Esophagus muscularis mucosa (tissue), 4 donors: ENCODE results near the gene SLF2. TPM values are rescaled to one million over a fixed set of nuclear protein-coding genes. Genes with fewer than 3 reads are reported as not detected.

Experiments used
- DNase-seq: peaks from one replicate; pipeline ENCODE4 v3.0.0-alpha.2; 2017; ENCODE audit errors: extremely low spot score
- H3K27ac ChIP-seq, 4 donors: fragments of 200-600 bp; sonication (generic); replicated peaks in 1 of 4; 1 replicate in 3 of 4; 2 replicates in 1 of 4; pipeline ENCODE4 v1.5.1; 2016 to 2019; ENCODE audit warnings: mild to moderate bottlenecking in 1 of 4
- H3K27me3 ChIP-seq, 4 donors: fragments of 200-600 bp; sonication (generic); one replicate each; pipeline versions ENCODE4 v1.5.1 to v1.6.0; 2016 to 2019
- H3K36me3 ChIP-seq, 4 donors: fragments of 200-600 bp; sonication (generic); one replicate each; pipeline ENCODE4 v1.5.1; 2016 to 2019
- H3K4me1 ChIP-seq, 4 donors: fragments of 200-600 bp; sonication (generic); one replicate each; pipeline ENCODE4 v1.5.1; 2016 to 2019
- H3K4me3 ChIP-seq, 4 donors: fragments of 200-600 bp; sonication (generic); 1 replicate in 2 of 4; 2 replicates in 2 of 4; pipeline ENCODE4 v1.5.1; 2016 to 2019; ENCODE audit warnings: mild to moderate bottlenecking in 4 of 4, moderate library complexity in 1 of 4
- H3K9me3 ChIP-seq, 4 donors: fragments of 200-600 bp; sonication (generic); 1 replicate in 3 of 4; 2 replicates in 1 of 4; pipeline ENCODE4 v1.5.1; 2016 to 2019
- CTCF ChIP-seq, 3 experiments: fragments of 200-600 bp in 2 of 3; fragments of 450-650 bp in 1 of 3; sonication (generic) in 2 of 3; IDR thresholded peaks; one replicate each; pipeline ENCODE4 v1.5.1; 2017 to 2019; ENCODE audit warnings: antibody characterized with exemption in 3 of 3, mild to moderate bottlenecking in 2 of 3, moderate library complexity in 1 of 3
- EP300 ChIP-seq: sonication (generic); formaldehyde crosslinking; IDR thresholded peaks from one replicate; pipeline ENCODE4 v1.6.1; 2017; ENCODE audit warnings: antibody characterized with exemption
- POLR2A ChIP-seq: fragments of 450-650 bp; IDR thresholded peaks from one replicate; pipeline ENCODE4 v1.6.1; 2017; ENCODE audit warnings: antibody characterized with exemption, moderate library complexity, mild to moderate bottlenecking, low read depth
- POLR2AphosphoS5 ChIP-seq, 2 donors: sonication (generic); formaldehyde crosslinking; IDR thresholded peaks; one replicate each; pipeline ENCODE4 v1.6.1; 2017; ENCODE audit warnings: antibody characterized with exemption in 2 of 2
- WGBS: methylation state at CpG from one replicate; pipeline ENCODE4 v1.1.5; 2018; 5-methylcytosine and 5-hydroxymethylcytosine counted together
- intact Hi-C: fragments of 100-400 bp; cut with DNase I; formaldehyde crosslinking; loops from one replicate; pipeline ENCODE4 v1.15.1; 2023
- total RNA-seq, 4 donors: library from RNA; depleted of rRNA; stranded (reverse); fragments of >200 nt; gene quantifications; one replicate each; pipeline versions ENCODE4 v1.1.0 to v1.2.1, GENCODE V29; 2016

Gene SLF2
- total RNA-seq, 4 donors from 2014 or later = 19.1 to 34.1 (median 20.8) TPM

- H3K27ac ChIP-seq = no peak overlapping the region
- intact Hi-C loops = no loop called here
- no peaks in the 10 kb centered on the region for H3K9me3 ChIP-seq
- no peaks in the 10 kb centered on the region for H3K4me1 ChIP-seq
- H3K36me3 ChIP-seq = no peaks in the 10 kb centered on the region
- WGBS = 71% methylated on average over 14 of the region's 14 CpGs
- no peak for DNase-seq
- H3K4me3 ChIP-seq = no peak overlapping the region
- H3K27me3 ChIP-seq = peaks cover 0 to 66% (median 4%) of the 10 kb centered on the region in 4 donors
- no peak for TF ChIP-seq EP300
- no peak for TF ChIP-seq POLR2A
- TF ChIP-seq POLR2AphosphoS5 (IDR thresholded peaks at IDR 0.05) = no peak
- no peak for TF ChIP-seq CTCF (IDR thresholded peaks at IDR 0.05)
Observed at GRCh38 chr10:100873827-100874326, 38.9 kb upstream of the SLF2 start.

GRCh38 chr10:100874702-100875483 lies 37.9 kb upstream of the SLF2 start:
- no peak overlapping the region for H3K4me3 ChIP-seq
- no peaks in the 10 kb centered on the region for H3K4me1 ChIP-seq
- DNase-seq = no peak
- H3K27me3 ChIP-seq = peaks cover 0 to 64% (median 6%) of the 10 kb centered on the region in 4 donors
- intact Hi-C loops = no loop called here
- TF ChIP-seq POLR2AphosphoS5 (IDR thresholded peaks at IDR 0.05) = no peak
- H3K36me3 ChIP-seq = no peaks in the 10 kb centered on the region
- WGBS = 82% methylated on average over 20 of the region's 20 CpGs
- no peaks in the 10 kb centered on the region for H3K9me3 ChIP-seq
- H3K27ac ChIP-seq = no peak overlapping the region

GRCh38 chr10:100875484-100876166 lies 37.1 kb upstream of the SLF2 start:
- 67% methylated on average over 5 of the region's 5 CpGs for WGBS
- no peaks in the 10 kb centered on the region for H3K9me3 ChIP-seq
- H3K27me3 ChIP-seq = peaks cover 0 to 64% (median 6%) of the 10 kb centered on the region in 4 donors
- H3K36me3 ChIP-seq = no peaks in the 10 kb centered on the region
- no peak for DNase-seq
- intact Hi-C loops = no loop called here
- no peak for TF ChIP-seq EP300
- no peak for TF ChIP-seq POLR2AphosphoS5 (IDR thresholded peaks at IDR 0.05)
- no peak for TF ChIP-seq POLR2A
- no peak for TF ChIP-seq CTCF (IDR thresholded peaks at IDR 0.05)
- H3K27ac ChIP-seq = no peak overlapping the region
- H3K4me1 ChIP-seq = no peaks in the 10 kb centered on the region
- H3K4me3 ChIP-seq = no peak overlapping the region

GRCh38 chr10:100876585-100877460 lies 35.9 kb upstream of the SLF2 start:
- no peak overlapping the region for H3K27ac ChIP-seq
- H3K4me3 ChIP-seq = no peak overlapping the region
- peaks cover 0 to 64% (median 6%) of the 10 kb centered on the region in 4 donors for H3K27me3 ChIP-seq
- no peak for DNase-seq
- WGBS = 63% methylated on average over 23 of the region's 24 CpGs
- peaks cover 0 to 3% (median 0%) of the 10 kb centered on the region in 4 donors for H3K4me1 ChIP-seq
- intact Hi-C loops = no loop called here
- TF ChIP-seq POLR2A = no peak
- no peak for TF ChIP-seq POLR2AphosphoS5 (IDR thresholded peaks at IDR 0.05)
- no peak for TF ChIP-seq EP300
- TF ChIP-seq CTCF (IDR thresholded peaks at IDR 0.05) = no peak
- no peaks in the 10 kb centered on the region for H3K9me3 ChIP-seq
- no peaks in the 10 kb centered on the region for H3K36me3 ChIP-seq
